Upper lobe of left lung (tissue), 6 donors: ENCODE measurements around the gene DLGAP1. TPM values are rescaled to one million over a fixed set of nuclear protein-coding genes. Genes with fewer than 3 reads are reported as not detected.
A peak's percentile ranks its signal among the peaks of the same experiment; 100 is the strongest.

ENCODE experiments used
- ATAC-seq, 2 donors: fragments of 200-7000 bp; cut with Tn5 transposase; one replicate each; pipeline ENCODE4 v1.9.1; 2022; ENCODE audit warnings: mild to moderate bottlenecking in 2 of 2, moderate library complexity in 2 of 2; ENCODE audit not compliant: low FRiP score in 2 of 2
- DNase-seq, 2 donors: peaks; one replicate each; pipeline ENCODE4 v3.0.0-alpha.2; 2019 to 2020
- H3K27ac ChIP-seq, 4 donors: fragments of 200-600 bp; sonication (generic); one replicate each; pipeline ENCODE4 v1.5.1; 2016 to 2019
- H3K27me3 ChIP-seq, 4 donors: fragments of 200-600 bp; sonication (generic); one replicate each; pipeline ENCODE4 v1.5.1; 2017 to 2019
- H3K36me3 ChIP-seq, 4 donors: fragments of 200-600 bp; sonication (generic); one replicate each; pipeline ENCODE4 v1.5.1; 2016 to 2019
- H3K4me1 ChIP-seq, 4 donors: fragments of 200-600 bp; sonication (generic); one replicate each; pipeline ENCODE4 v1.5.1; 2018 to 2019
- H3K4me3 ChIP-seq, 4 donors: fragments of 200-600 bp; sonication (generic); one replicate each; pipeline ENCODE4 v1.5.1; 2017 to 2019; ENCODE audit warnings: mild to moderate bottlenecking in 2 of 4, moderate library complexity in 1 of 4
- H3K9me3 ChIP-seq, 4 donors: fragments of 200-600 bp; sonication (generic); one replicate each; pipeline ENCODE4 v1.5.1; 2018 to 2019
- EP300 ChIP-seq, 4 donors: sonication (generic); formaldehyde crosslinking; IDR thresholded peaks; one replicate each; pipeline ENCODE4 v1.5.1; 2017; ENCODE audit warnings: antibody characterized with exemption in 4 of 4, control low read depth in 2 of 4
- POLR2A ChIP-seq, 4 donors: fragments of 450-650 bp; IDR thresholded peaks; one replicate each; pipeline ENCODE4 v1.5.1; 2016 to 2017; ENCODE audit warnings: antibody characterized with exemption in 4 of 4, mild to moderate bottlenecking in 2 of 4
- POLR2AphosphoS5 ChIP-seq, 2 donors: sonication (generic); formaldehyde crosslinking; IDR thresholded peaks; one replicate each; pipeline ENCODE4 v1.5.1; 2017; ENCODE audit warnings: antibody characterized with exemption in 2 of 2
- WGBS, 2 donors: methylation state at CpG; one replicate each; pipeline ENCODE4 v1.1.5; 2017 to 2018; 5-methylcytosine and 5-hydroxymethylcytosine counted together
- total RNA-seq, 6 donors: library from RNA; depleted of rRNA in 4 of 6; stranded (reverse); fragments of >200 nt in 4 of 6; gene quantifications; one replicate each; pipeline versions ENCODE4 v1.1.0 to v1.2.1, GENCODE V29; 2016 to 2021
- TF ChIP-seq, protein P1 (sequence below), 6 experiments: fragments of 450-650 bp in 4 of 6; fragments of 200-600 bp in 2 of 6; sonication (generic) in 2 of 6; IDR thresholded peaks; one replicate each; pipeline ENCODE4 v1.5.1; 2016 to 2019; ENCODE audit warnings: antibody characterized with exemption in 6 of 6
- donor health status: DM: no; HTN: no; CAD: no; lungs with moderate emphysema.
- donor health status: DM: no; HTN: yes; CAD: no; lungs with severe emphysema.

The DLGAP1 gene
- total RNA-seq, 6 donors from 2014 or later: 2.1 to 4.6 (median 3.6) TPM

DNA sequence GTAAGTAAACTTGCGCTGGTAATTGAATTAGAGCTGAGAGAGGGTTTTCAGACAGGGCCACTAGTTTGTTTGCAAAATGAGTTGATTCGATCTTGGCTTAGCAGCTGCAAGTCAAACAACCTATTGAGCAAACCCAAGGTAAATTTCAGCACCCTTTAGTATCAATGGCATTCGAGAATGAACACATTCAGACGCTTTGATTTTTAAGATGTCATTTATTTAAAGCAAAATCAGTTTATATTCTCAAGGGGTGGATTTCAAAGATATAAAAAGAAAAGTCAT lies 960.9 kb downstream of the DLGAP1 start:
- H3K27ac ChIP-seq: no peak overlapping the region
- H3K27me3 ChIP-seq: peaks cover 0 to 6% (median 2%) of the 10 kb centered on the region in 4 donors
- peaks cover 1 to 5% (median 5%) of the 10 kb centered on the region in 4 donors for H3K4me1 ChIP-seq
- no peaks in the 10 kb centered on the region for H3K36me3 ChIP-seq
- H3K4me3 ChIP-seq: no peak overlapping the region
- ATAC-seq (no peak), DNase-seq (no peak)
- no peaks in the 10 kb centered on the region for H3K9me3 ChIP-seq
- 88 to 92% methylated on average over 4 of the region's 4 CpGs for WGBS, 2 donors
- TF ChIP-seq POLR2AphosphoS5 (IDR thresholded peaks at IDR 0.05): no peak
- TF ChIP-seq, protein P1, sequence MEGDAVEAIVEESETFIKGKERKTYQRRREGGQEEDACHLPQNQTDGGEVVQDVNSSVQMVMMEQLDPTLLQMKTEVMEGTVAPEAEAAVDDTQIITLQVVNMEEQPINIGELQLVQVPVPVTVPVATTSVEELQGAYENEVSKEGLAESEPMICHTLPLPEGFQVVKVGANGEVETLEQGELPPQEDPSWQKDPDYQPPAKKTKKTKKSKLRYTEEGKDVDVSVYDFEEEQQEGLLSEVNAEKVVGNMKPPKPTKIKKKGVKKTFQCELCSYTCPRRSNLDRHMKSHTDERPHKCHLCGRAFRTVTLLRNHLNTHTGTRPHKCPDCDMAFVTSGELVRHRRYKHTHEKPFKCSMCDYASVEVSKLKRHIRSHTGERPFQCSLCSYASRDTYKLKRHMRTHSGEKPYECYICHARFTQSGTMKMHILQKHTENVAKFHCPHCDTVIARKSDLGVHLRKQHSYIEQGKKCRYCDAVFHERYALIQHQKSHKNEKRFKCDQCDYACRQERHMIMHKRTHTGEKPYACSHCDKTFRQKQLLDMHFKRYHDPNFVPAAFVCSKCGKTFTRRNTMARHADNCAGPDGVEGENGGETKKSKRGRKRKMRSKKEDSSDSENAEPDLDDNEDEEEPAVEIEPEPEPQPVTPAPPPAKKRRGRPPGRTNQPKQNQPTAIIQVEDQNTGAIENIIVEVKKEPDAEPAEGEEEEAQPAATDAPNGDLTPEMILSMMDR (IDR thresholded peaks at IDR 0.05): no peak
- no peak for TF ChIP-seq POLR2A (IDR thresholded peaks at IDR 0.05)
- TF ChIP-seq EP300 (IDR thresholded peaks at IDR 0.05): no peak

DNA sequence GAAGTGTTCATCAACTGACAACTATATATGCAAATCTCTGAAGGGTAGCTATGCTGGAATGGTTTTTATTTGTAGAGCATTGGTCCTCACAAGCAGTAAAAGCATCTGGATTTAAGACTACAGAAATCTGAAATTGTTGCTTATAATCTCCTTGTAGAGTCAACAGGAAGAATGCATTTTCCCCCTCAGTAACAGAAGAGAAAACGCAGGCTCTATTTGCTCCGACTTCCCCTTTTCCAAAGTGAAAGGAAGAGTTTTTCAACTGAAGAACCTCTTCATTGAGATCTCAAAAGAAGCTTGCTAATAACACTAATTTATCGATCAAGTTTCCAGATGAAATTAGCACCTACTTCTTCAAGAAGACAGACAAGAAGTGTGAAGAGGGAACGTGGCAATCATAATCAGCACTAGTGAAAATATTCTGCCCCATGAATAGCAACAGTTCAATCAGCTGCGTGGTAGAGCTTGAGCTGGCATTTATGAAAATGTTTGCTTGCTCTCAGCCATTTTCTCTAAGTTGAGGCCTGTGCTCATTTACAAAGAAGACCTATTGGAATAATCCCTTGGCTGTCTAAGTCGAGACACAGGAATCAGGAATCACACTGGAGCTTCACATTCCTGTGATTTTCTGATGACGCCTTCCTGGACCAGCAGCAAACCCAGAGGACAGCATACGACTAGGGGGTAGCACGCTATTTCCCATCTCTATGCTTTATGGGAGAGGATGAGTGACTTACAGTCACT lies 961.4 kb downstream of the DLGAP1 start:
- Histone ChIP-seq H3K4me3 (no peak overlapping the region), H3K9me3 (no peaks in the 10 kb centered on the region), H3K4me1 (peaks cover 0 to under 1% (median under 1%) of the 10 kb centered on the region in 4 donors), H3K27me3 (peaks cover 0 to 2% (median 0%) of the 10 kb centered on the region in 4 donors), H3K27ac (peak overlapping the region in 1 of 4 donors; percentile 19), H3K36me3 (no peaks in the 10 kb centered on the region)
- DNase-seq: no peak
- peak in 1 of 2 donors; percentile 35 for ATAC-seq
- TF ChIP-seq, protein P1 (IDR thresholded peaks at IDR 0.05): no peak
- TF ChIP-seq EP300 (IDR thresholded peaks at IDR 0.05): no peak
- no peak for TF ChIP-seq POLR2A (IDR thresholded peaks at IDR 0.05)
- TF ChIP-seq POLR2AphosphoS5 (IDR thresholded peaks at IDR 0.05): no peak
- 70 to 79% methylated on average over 7 to 9 of the region's 9 CpGs for WGBS, 2 donors

DNA sequence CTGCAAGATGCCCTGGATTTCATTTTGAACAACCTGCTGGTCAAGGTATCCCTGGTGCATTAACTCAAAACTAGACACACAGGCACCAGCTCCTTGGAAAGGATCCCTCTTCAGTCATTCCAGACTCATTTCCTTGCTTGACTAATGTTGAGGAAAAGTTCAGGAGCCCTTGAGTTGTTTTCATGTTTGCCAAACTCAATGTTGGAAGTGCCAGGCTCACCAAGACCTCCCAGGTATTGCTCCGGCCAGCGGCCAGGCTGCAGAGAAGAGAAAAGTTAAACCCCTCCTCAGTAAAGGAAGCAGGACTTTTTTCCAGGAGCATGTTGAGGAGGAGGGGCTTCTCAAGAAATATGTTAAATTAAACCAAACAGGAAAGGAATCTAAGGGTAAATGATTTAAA lies 962.4 kb downstream of the DLGAP1 start:
- no peaks in the 10 kb centered on the region for H3K4me1 ChIP-seq
- ATAC-seq: no peak
- H3K4me3 ChIP-seq: no peak overlapping the region
- no peak for DNase-seq
- no peaks in the 10 kb centered on the region for H3K27me3 ChIP-seq
- H3K36me3 ChIP-seq: no peaks in the 10 kb centered on the region
- H3K27ac ChIP-seq: no peak overlapping the region
- no peaks in the 10 kb centered on the region for H3K9me3 ChIP-seq
- TF ChIP-seq, protein P1 (IDR thresholded peaks at IDR 0.05): no peak
- TF ChIP-seq POLR2AphosphoS5 (IDR thresholded peaks at IDR 0.05): no peak
- no peak for TF ChIP-seq POLR2A (IDR thresholded peaks at IDR 0.05)
- no peak for TF ChIP-seq EP300 (IDR thresholded peaks at IDR 0.05)
- 71 to 80% methylated on average over 2 of the region's 2 CpGs for WGBS, 2 donors

DNA sequence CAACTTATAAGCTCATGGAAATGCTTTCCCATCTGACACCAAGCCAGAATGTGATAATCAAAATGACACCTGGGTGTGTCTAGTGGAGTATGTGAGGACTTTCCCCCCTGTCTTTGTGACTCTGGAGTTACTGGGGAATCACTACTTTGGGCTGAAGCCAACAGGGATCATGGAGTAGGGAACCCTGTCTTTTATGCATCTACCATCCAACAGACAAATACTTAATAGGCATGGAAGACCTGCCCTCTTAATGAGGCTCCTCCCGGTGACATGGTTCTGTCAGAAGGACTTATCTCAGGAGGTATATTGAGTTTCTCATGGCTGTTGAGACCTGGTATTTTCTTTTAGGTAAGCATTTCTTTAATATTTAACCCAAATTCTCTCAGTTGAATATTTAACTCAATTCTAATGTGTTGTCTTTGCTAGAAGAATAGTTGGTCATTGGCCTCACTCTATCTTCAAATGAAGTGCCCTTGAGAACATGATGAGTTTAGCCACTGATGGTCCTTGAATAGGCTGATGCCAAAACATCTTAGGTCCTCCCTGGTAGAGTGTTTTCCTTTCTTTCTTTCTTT lies 963.0 kb downstream of the DLGAP1 start:
- no peaks in the 10 kb centered on the region for H3K4me1 ChIP-seq
- 0 to 90% methylated on average over 1 of the region's 1 CpG for WGBS, 2 donors
- ATAC-seq: no peak
- no peak overlapping the region for H3K4me3 ChIP-seq
- no peak for DNase-seq
- no peaks in the 10 kb centered on the region for H3K36me3 ChIP-seq
- TF ChIP-seq POLR2A (IDR thresholded peaks at IDR 0.05) (no peak), POLR2AphosphoS5 (IDR thresholded peaks at IDR 0.05) (no peak), EP300 (IDR thresholded peaks at IDR 0.05) (no peak)
- TF ChIP-seq, protein P1 (IDR thresholded peaks at IDR 0.05): no peak
- no peaks in the 10 kb centered on the region for H3K9me3 ChIP-seq
- no peak overlapping the region for H3K27ac ChIP-seq
- no peaks in the 10 kb centered on the region for H3K27me3 ChIP-seq

DNA sequence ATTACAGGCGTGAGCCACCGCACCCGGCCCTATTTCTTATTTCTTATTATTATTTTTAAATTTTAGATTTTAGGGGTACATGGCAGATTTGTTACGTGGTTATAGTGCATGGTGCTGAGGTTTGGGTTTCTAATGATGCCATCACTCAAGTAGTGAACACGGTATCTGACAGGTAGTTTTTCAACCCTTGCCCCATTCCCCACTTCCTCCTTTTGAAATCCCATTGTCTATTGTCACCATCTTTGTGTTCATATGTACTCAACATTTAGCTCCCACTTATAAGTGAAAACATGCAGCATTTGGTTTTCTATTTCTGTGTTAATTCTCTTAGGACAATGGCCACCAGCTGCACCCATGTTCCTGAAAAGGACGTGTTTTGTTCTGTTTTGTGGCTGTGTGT lies 965.6 kb downstream of the DLGAP1 start:
- 89 to 92% methylated on average over 6 of the region's 6 CpGs for WGBS, 2 donors
- no peaks in the 10 kb centered on the region for H3K36me3 ChIP-seq
- no peak overlapping the region for H3K4me3 ChIP-seq
- no peak overlapping the region for H3K27ac ChIP-seq
- no peak for DNase-seq
- no peaks in the 10 kb centered on the region for H3K27me3 ChIP-seq
- no peaks in the 10 kb centered on the region for H3K4me1 ChIP-seq
- H3K9me3 ChIP-seq: no peaks in the 10 kb centered on the region
- TF ChIP-seq POLR2AphosphoS5 (IDR thresholded peaks at IDR 0.05) (no peak), EP300 (IDR thresholded peaks at IDR 0.05) (no peak), POLR2A (IDR thresholded peaks at IDR 0.05) (no peak)
- TF ChIP-seq, protein P1 (IDR thresholded peaks at IDR 0.05): no peak
- ATAC-seq: no peak
